Subcutaneous adipose tissue (tissue), 4 donors: ENCODE measurements around the gene SDC4. TPM values are rescaled to one million over a fixed set of nuclear protein-coding genes. Genes with fewer than 3 reads are reported as not detected.

Source experiments
- CTCF ChIP-seq: fragments of 450-650 bp; IDR thresholded peaks from one replicate; pipeline ENCODE4 v1.5.1; 2016; ENCODE audit warnings: low read depth, mild to moderate bottlenecking, control low read depth, antibody characterized with exemption, moderate library complexity
- total RNA-seq, 4 donors: library from RNA; depleted of rRNA; stranded (reverse); fragments of >200 nt; gene quantifications; one replicate each; pipeline ENCODE4 v1.1.0, GENCODE V29; 2016

Gene SDC4
- total RNA-seq, 4 donors from 2014 or later: 37.4 to 65.4 (median 40.9) TPM

- no peak for TF ChIP-seq CTCF
Observed at GRCh38 chr20:45346291-45346718, 1.9 kb downstream of the SDC4 start.

GRCh38 chr20:45345104-45345936 lies 2.9 kb downstream of the SDC4 start:
- TF ChIP-seq CTCF: no peak

GRCh38 chr20:45344168-45344860 lies 3.9 kb downstream of the SDC4 start:
- TF ChIP-seq CTCF: no peak

- TF ChIP-seq CTCF: no peak
Observed at GRCh38 chr20:45343532-45344167, 4.6 kb downstream of the SDC4 start.

GRCh38 chr20:45342855-45343531 lies 5.2 kb downstream of the SDC4 start:
- TF ChIP-seq CTCF: no peak

- no peak for TF ChIP-seq CTCF
Observed at GRCh38 chr20:45341939-45342854, 6.0 kb downstream of the SDC4 start.
